SK-N-SH (cell line): ENCODE data around the gene LSM10. TPM values are rescaled to one million over a fixed set of nuclear protein-coding genes. Genes with fewer than 3 reads are reported as not detected.

Source experiments
- CTCF ChIA-PET: fragments of 300-600, 350-600 bp; formaldehyde crosslinking; extraction: SDS; loops from one replicate; lab custom pipeline; 2021; lab: Yijun Ruan, JAX
- POLR2A ChIA-PET: fragments of 350-600 bp; sonication (Branson Sonifier 250); formaldehyde crosslinking; extraction: SDS; loops from one replicate; lab custom pipeline; 2020; ENCODE audit warnings: antibody characterized with exemption, inconsistent platforms; lab: Yijun Ruan, JAX
- DNase-seq: peaks from one replicate; pipeline ENCODE4 v3.0.0; 2012
- H2AFZ ChIP-seq: fragments of 200-600 bp; sonication (generic); 2 replicates; pipeline ENCODE4 v1.8.1; 2016; ENCODE audit warnings: antibody characterized with exemption, mild to moderate bottlenecking, low read depth
- H3F3A ChIP-seq: fragments of 200-600 bp; sonication (generic); replicated peaks from 2 replicates; pipeline ENCODE3; 2016; ENCODE audit warnings: antibody characterized with exemption, mild to moderate bottlenecking; ENCODE audit not compliant: insufficient read depth
- H3K27ac ChIP-seq, 2 experiments: fragments of 200-500 bp in 1 of 2; fragments of 200-600 bp in 1 of 2; sonication (Bioruptor generic) in 1 of 2; sonication (generic), shearing (Covaris generic) in 1 of 2; 2 replicates each; pipeline versions ENCODE4 v1.5.1 to v1.6.1; 2014 to 2016; ENCODE audit warnings: low read depth in 2 of 2, inconsistent platforms in 1 of 2, low read length in 1 of 2, mild to moderate bottlenecking in 1 of 2, mixed read lengths in 1 of 2
- H3K27me3 ChIP-seq: fragments of 200-600 bp; sonication (generic), shearing (Covaris generic); 2 replicates; pipeline ENCODE4 v1.6.1; 2016; ENCODE audit warnings: mixed run types; ENCODE audit not compliant: insufficient read depth
- H3K36me3 ChIP-seq, 2 experiments: fragments of 200-500 bp in 1 of 2; fragments of 200-600 bp in 1 of 2; sonication (Bioruptor generic) in 1 of 2; sonication (generic) in 1 of 2; replicated peaks in 1 of 2; 2 replicates each; pipeline versions ENCODE3 to v1.5.1; 2014 to 2016; ENCODE audit warnings: low read length in 1 of 2, mild to moderate bottlenecking in 1 of 2; ENCODE audit not compliant: insufficient read depth in 2 of 2, control insufficient read depth in 1 of 2
- H3K4me1 ChIP-seq, 2 experiments: fragments of 200-500 bp in 1 of 2; fragments of 200-600 bp in 1 of 2; sonication (Bioruptor generic) in 1 of 2; sonication (generic), shearing (Covaris generic) in 1 of 2; 2 replicates each; pipeline versions ENCODE4 v1.5.1 to v1.6.1; 2014 to 2016; ENCODE audit warnings: low read depth in 1 of 2, low read length in 1 of 2, mixed run types in 1 of 2; ENCODE audit not compliant: insufficient read depth in 2 of 2, control insufficient read depth in 1 of 2
- H3K4me2 ChIP-seq: fragments of 200-600 bp; sonication (generic), shearing (Covaris generic); 2 replicates; pipeline ENCODE4 v1.6.1; 2017; ENCODE audit warnings: mixed run types
- H3K4me3 ChIP-seq, 2 experiments: fragments of 200-500 bp in 1 of 2; fragments of 200-600 bp in 1 of 2; sonication (Bioruptor generic) in 1 of 2; sonication (generic), shearing (Covaris generic) in 1 of 2; 2 replicates each; pipeline versions ENCODE4 v1.5.1 to v1.8.1; 2014 to 2016; ENCODE audit warnings: low read depth in 2 of 2, inconsistent platforms in 1 of 2, low read length in 1 of 2, mild to moderate bottlenecking in 1 of 2, mixed read lengths in 1 of 2, moderate library complexity in 1 of 2
- H3K79me2 ChIP-seq: fragments of 200-600 bp; sonication (generic); 2 replicates; pipeline ENCODE4 v1.8.1; 2017; ENCODE audit warnings: mild to moderate bottlenecking; ENCODE audit not compliant: insufficient read depth
- H3K9ac ChIP-seq: fragments of 200-600 bp; sonication (generic); 2 replicates; pipeline ENCODE4 v1.6.1; 2017; ENCODE audit warnings: mixed run types
- H3K9me2 ChIP-seq: fragments of 200-600 bp; sonication (generic); 2 replicates; pipeline ENCODE4 v1.6.1; 2017; ENCODE audit warnings: mixed run types
- H3K9me3 ChIP-seq: fragments of 200-600 bp; sonication (generic); 2 replicates; pipeline ENCODE4 v1.6.1; 2017; ENCODE audit warnings: mixed run types, mild to moderate bottlenecking, moderate library complexity
- H4K20me1 ChIP-seq: fragments of 200-600 bp; sonication (generic); 2 replicates; pipeline ENCODE4 v1.6.1; 2017; ENCODE audit warnings: mild to moderate bottlenecking, mixed run types; ENCODE audit not compliant: insufficient read depth
- EZH2phosphoT487 ChIP-seq: fragments of 200-600 bp; sonication (generic); IDR thresholded peaks from 2 replicates; pipeline ENCODE4 v1.6.1; 2017; ENCODE audit warnings: low read depth, mixed run types, mild to moderate bottlenecking, antibody characterized with exemption, moderate library complexity, borderline replicate concordance
- FOSL2 ChIP-seq: IDR thresholded peaks from 2 replicates; pipeline ENCODE4 v1.4.0; 2012; ENCODE audit warnings: low read depth, mild to moderate bottlenecking, moderate library complexity, borderline replicate concordance
- GABPA ChIP-seq: IDR thresholded peaks from 2 replicates; pipeline ENCODE4 v1.4.0; 2012; ENCODE audit warnings: low read depth, mild to moderate bottlenecking
- JUND ChIP-seq: IDR thresholded peaks from 2 replicates; pipeline ENCODE4 v1.4.0; 2012
- NRF1 ChIP-seq: IDR thresholded peaks from 2 replicates; pipeline ENCODE4 v1.6.1; 2012; ENCODE audit warnings: low read depth, mild to moderate bottlenecking, low read length
- REST ChIP-seq: IDR thresholded peaks from 2 replicates; pipeline ENCODE4 v1.6.1; 2012; ENCODE audit warnings: mild to moderate bottlenecking, low read depth, low read length, moderate library complexity
- RFX5 ChIP-seq: IDR thresholded peaks from 2 replicates; pipeline ENCODE4 v1.6.1; 2012; ENCODE audit warnings: mild to moderate bottlenecking, improper control_type of control experiment, low read length
- TEAD4 ChIP-seq: IDR thresholded peaks from 2 replicates; pipeline ENCODE4 v1.4.0; 2012; ENCODE audit warnings: mild to moderate bottlenecking, borderline replicate concordance; ENCODE audit not compliant: insufficient read depth
- USF1 ChIP-seq: IDR thresholded peaks from 2 replicates; pipeline ENCODE4 v1.4.0; 2012; ENCODE audit warnings: low read depth, borderline replicate concordance
- WGBS: methylation state at CpG from one replicate; pipeline ENCODE4 v1.1.6; 2017; ENCODE audit warnings: low lambda C conversion rate; 5-methylcytosine and 5-hydroxymethylcytosine counted together
- polyA plus RNA-seq, 3 experiments: library from polyadenylated mRNA; depleted of rRNA; stranded (reverse); fragments of >200 nt; gene quantifications; 2 replicates each; pipeline ENCODE4 v1.2.3, GENCODE V29; 2012
- TF ChIP-seq, protein P1 (sequence below): IDR thresholded peaks from 2 replicates; pipeline ENCODE4 v1.4.0; 2012; ENCODE audit warnings: low read depth, borderline replicate concordance

LSM10 gene
- polyA plus RNA-seq, 1 of the 3 experiments (the other 2 are of a cell fraction): 96.8 TPM

GRCh38 chr1:36384542-36385409, 12.9 kb downstream of the LSM10 start (continued):
- TF ChIP-seq EZH2phosphoT487 (no peak), GABPA (no peak)
- TF ChIP-seq, protein P1, sequence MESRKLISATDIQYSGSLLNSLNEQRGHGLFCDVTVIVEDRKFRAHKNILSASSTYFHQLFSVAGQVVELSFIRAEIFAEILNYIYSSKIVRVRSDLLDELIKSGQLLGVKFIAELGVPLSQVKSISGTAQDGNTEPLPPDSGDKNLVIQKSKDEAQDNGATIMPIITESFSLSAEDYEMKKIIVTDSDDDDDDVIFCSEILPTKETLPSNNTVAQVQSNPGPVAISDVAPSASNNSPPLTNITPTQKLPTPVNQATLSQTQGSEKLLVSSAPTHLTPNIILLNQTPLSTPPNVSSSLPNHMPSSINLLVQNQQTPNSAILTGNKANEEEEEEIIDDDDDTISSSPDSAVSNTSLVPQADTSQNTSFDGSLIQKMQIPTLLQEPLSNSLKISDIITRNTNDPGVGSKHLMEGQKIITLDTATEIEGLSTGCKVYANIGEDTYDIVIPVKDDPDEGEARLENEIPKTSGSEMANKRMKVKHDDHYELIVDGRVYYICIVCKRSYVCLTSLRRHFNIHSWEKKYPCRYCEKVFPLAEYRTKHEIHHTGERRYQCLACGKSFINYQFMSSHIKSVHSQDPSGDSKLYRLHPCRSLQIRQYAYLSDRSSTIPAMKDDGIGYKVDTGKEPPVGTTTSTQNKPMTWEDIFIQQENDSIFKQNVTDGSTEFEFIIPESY: no peak

GRCh38 chr1:36383240-36383639, 14.5 kb downstream of the LSM10 start:
- TF ChIP-seq RFX5: no peak
- peaks cover 74% of the 10 kb centered on the region for H3K79me2 ChIP-seq
- H3K4me3 ChIP-seq: peak overlapping the region in 1 of 2 experiments; percentile 83; a peak in 1 of 4 replicates
- H3K9ac ChIP-seq: no peak overlapping the region
- no peak overlapping the region for H2AFZ ChIP-seq
- H3K36me3 ChIP-seq: peaks cover 0 to under 1% of the 10 kb centered on the region in 2 experiments
- CTCF ChIA-PET: interaction anchor here (10.1 kb wide), 1 partner anchor 16 kb away, joined by 78 read pairs; no protein-coding TSS in a partner anchor
- H3K9me3 ChIP-seq: no peaks in the 10 kb centered on the region
- DNase-seq: no peak
- 94% methylated on average over 4 of the region's 4 CpGs for WGBS
- H3K27me3 ChIP-seq: no peaks in the 10 kb centered on the region
- POLR2A ChIA-PET: no interaction called here
- peaks cover 31 to 37% of the 10 kb centered on the region in 2 experiments for H3K4me1 ChIP-seq
- 0 out of 4 replicates have a peak overlapping the region, but pooled peaks of 1 of the 2 experiments have one; percentile 1 for H3K27ac ChIP-seq
- no peaks in the 10 kb centered on the region for H3K9me2 ChIP-seq
- peaks cover 16% of the 10 kb centered on the region for H3F3A ChIP-seq
- H4K20me1 ChIP-seq: peaks cover 64% of the 10 kb centered on the region
- H3K4me2 ChIP-seq: peak overlapping the region; percentile 93

- H3K36me3 ChIP-seq: peaks cover 0 to 5% of the 10 kb centered on the region in 2 experiments
- H3K27me3 ChIP-seq: no peaks in the 10 kb centered on the region
- peaks cover 79% of the 10 kb centered on the region for H3K79me2 ChIP-seq
- peak overlapping the region; percentile 93 for H3K4me2 ChIP-seq
- DNase-seq: no peak
- CTCF ChIA-PET: interaction anchor here (10.1 kb wide), 1 partner anchor 15 kb away, joined by 78 read pairs; no protein-coding TSS in a partner anchor
- POLR2A ChIA-PET: no interaction called here
- H3K27ac ChIP-seq: no peak overlapping the region
- 97% methylated on average over 4 of the region's 4 CpGs for WGBS
- TF ChIP-seq FOSL2 (no peak), USF1 (no peak), TEAD4 (no peak), NRF1 (no peak), JUND (no peak), REST (no peak)
- H3K4me3 ChIP-seq: no peak overlapping the region
- peaks cover 11% of the 10 kb centered on the region for H3F3A ChIP-seq
- H3K9me2 ChIP-seq: no peaks in the 10 kb centered on the region
- H3K4me1 ChIP-seq: peaks cover 25 to 35% of the 10 kb centered on the region in 2 experiments
- peaks cover 64% of the 10 kb centered on the region for H4K20me1 ChIP-seq
- no peak overlapping the region for H3K9ac ChIP-seq
- no peaks in the 10 kb centered on the region for H3K9me3 ChIP-seq
- H2AFZ ChIP-seq: no peak overlapping the region
Measured at GRCh38 chr1:36382669-36383068, 15.0 kb downstream of the LSM10 start.
